ENCODE measurements around the gene RLN1.
"Not testable (repeated sequence)": the region's sequence is repeated elsewhere in the genome, so short reads cannot be mapped to it uniquely, and the experiment has no call there.

RLN1 gene

GRCh38 chr9:5338992-5339981, at the start of gene RLN1:
Gene RLN1 (minus strand): TSS chr9:5339876. CDS start chr9:5339746, 130 bp downstream.
- DNase-seq: not testable (repeated sequence)

- DNase-seq: peak; percentile 78
Measured at GRCh38 chr9:5389109-5389732, 49.5 kb upstream of the RLN1 start.

- peak; percentile 89 for DNase-seq
Measured at GRCh38 chr9:5388026-5388819, 48.5 kb upstream of the RLN1 start.

- no peak for DNase-seq
Measured at GRCh38 chr9:5384436-5384835, 44.8 kb upstream of the RLN1 start.

- DNase-seq: no peak
Measured at GRCh38 chr9:5382479-5382878, 42.8 kb upstream of the RLN1 start.

- DNase-seq: no peak
Measured at GRCh38 chr9:5375790-5376477, 36.3 kb upstream of the RLN1 start.

GRCh38 chr9:5375091-5375490, 35.4 kb upstream of the RLN1 start:
- no peak for DNase-seq

- no peak for DNase-seq
Measured at GRCh38 chr9:5364294-5365024, 24.8 kb upstream of the RLN1 start.

- DNase-seq: no peak
Measured at GRCh38 chr9:5361326-5362010, 21.8 kb upstream of the RLN1 start.

- DNase-seq: no peak
Measured at GRCh38 chr9:5360341-5360740, 20.7 kb upstream of the RLN1 start.

- DNase-seq: no peak
Measured at GRCh38 chr9:5357431-5358105, 17.9 kb upstream of the RLN1 start.

GRCh38 chr9:5355817-5356216, 16.1 kb upstream of the RLN1 start:
- no peak for DNase-seq

- DNase-seq: no peak
Measured at GRCh38 chr9:5355226-5355625, 15.6 kb upstream of the RLN1 start.

GRCh38 chr9:5354184-5354583, 14.5 kb upstream of the RLN1 start:
- DNase-seq: no peak

- no peak for DNase-seq
Measured at GRCh38 chr9:5352637-5353248, 13.1 kb upstream of the RLN1 start.

GRCh38 chr9:5336688-5337087, 3.0 kb downstream of the RLN1 start:
- DNase-seq: no peak

- DNase-seq: not testable (repeated sequence)
Measured at GRCh38 chr9:5331276-5331675, 8.4 kb downstream of the RLN1 start.

GRCh38 chr9:5326893-5327548, 12.7 kb downstream of the RLN1 start:
- no peak for DNase-seq

- no peak for DNase-seq
Measured at GRCh38 chr9:5326187-5326586, 13.5 kb downstream of the RLN1 start.

- peak; percentile 23 for DNase-seq
Measured at GRCh38 chr9:5321601-5322000, 18.1 kb downstream of the RLN1 start.

Measured in MV-4-11 (cell line).